K562 (cell line): Measurements from ENCODE around the gene RPTOR.

Source experiments
- ZNF79 ChIP-seq: fragments of 250-450 bp; sonication (Bioruptor Pico); IDR thresholded peaks from 2 replicates; pipeline ENCODE4 v1.4.0; 2020; ENCODE audit warnings: low read depth, mild to moderate bottlenecking, moderate library complexity
- TF ChIP-seq, protein P1 (sequence below), 3 experiments: IDR thresholded peaks in 2 of 3; conservative IDR thresholded peaks in 1 of 3; 2 replicates each; pipeline ENCODE4 v1.5.1; 2011 to 2012; ENCODE audit warnings: low read length in 3 of 3, mild to moderate bottlenecking in 3 of 3, control low read depth in 2 of 3, improper control_type of control experiment in 1 of 3, inconsistent platforms in 1 of 3, low read depth in 1 of 3, mixed read lengths in 1 of 3, moderate library complexity in 1 of 3; ENCODE audit not compliant: insufficient read depth in 2 of 3

DNA sequence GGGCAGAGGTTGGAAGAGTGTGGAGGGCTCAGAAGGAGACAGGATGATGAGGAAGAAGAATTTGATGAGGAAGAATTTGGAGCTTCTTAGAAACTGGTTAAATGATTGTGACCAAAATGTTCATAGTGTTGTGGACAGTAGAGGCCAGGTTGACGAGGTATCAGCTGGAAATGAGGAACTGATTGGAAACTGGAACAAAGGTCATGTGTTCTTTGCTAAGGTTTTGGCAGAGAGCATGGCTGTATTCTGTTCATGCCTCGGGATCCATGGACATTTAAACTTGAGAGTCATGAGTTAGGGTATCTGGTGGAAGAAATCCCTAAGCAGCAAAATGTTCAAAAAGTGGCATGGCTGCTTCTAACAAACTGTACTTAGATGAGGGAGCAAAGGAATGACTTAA, 466.3 kb downstream of the RPTOR start:
- TF ChIP-seq, protein P1, sequence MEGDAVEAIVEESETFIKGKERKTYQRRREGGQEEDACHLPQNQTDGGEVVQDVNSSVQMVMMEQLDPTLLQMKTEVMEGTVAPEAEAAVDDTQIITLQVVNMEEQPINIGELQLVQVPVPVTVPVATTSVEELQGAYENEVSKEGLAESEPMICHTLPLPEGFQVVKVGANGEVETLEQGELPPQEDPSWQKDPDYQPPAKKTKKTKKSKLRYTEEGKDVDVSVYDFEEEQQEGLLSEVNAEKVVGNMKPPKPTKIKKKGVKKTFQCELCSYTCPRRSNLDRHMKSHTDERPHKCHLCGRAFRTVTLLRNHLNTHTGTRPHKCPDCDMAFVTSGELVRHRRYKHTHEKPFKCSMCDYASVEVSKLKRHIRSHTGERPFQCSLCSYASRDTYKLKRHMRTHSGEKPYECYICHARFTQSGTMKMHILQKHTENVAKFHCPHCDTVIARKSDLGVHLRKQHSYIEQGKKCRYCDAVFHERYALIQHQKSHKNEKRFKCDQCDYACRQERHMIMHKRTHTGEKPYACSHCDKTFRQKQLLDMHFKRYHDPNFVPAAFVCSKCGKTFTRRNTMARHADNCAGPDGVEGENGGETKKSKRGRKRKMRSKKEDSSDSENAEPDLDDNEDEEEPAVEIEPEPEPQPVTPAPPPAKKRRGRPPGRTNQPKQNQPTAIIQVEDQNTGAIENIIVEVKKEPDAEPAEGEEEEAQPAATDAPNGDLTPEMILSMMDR (IDR thresholded peaks at IDR 0.05 in 2 of 3, conservative IDR thresholded peaks at IDR 0.05 in 1 of 3; ENCODE audit: insufficient read depth in 2 of 3, low read depth in 1 of 3, low read length in 3 of 3): no peak
- TF ChIP-seq ZNF79: no peak
